HepG2 (cell line): ENCODE measurements around the gene RAI14. TPM values are rescaled to one million over a fixed set of nuclear protein-coding genes. Genes with fewer than 3 reads are reported as not detected.

Experiments used
- ATF7-NPFF ChIP-seq: sonication (generic); formaldehyde crosslinking; IDR thresholded peaks from 2 replicates; pipeline ENCODE4 v1.8.1; 2023; ENCODE audit warnings: mild to moderate bottlenecking, low read depth, missing genetic modification reagents, moderate library complexity
- CBFB ChIP-seq: sonication (generic); formaldehyde crosslinking; IDR thresholded peaks from 2 replicates; pipeline ENCODE4 v1.4.0; 2020; ENCODE audit warnings: missing genetic modification reagents
- GABPA ChIP-seq, 2 experiments: IDR thresholded peaks; 2 replicates each; pipeline ENCODE4 v1.6.1; 2011 to 2016; ENCODE audit warnings: low read depth in 2 of 2, low read length in 1 of 2, missing biosample characterization in 1 of 2, missing genetic modification characterization in 1 of 2
- KLF6 ChIP-seq: IDR thresholded peaks from 2 replicates; pipeline ENCODE4 v1.8.0; 2016; ENCODE audit warnings: missing biosample characterization, missing genetic modification reagents
- NFKB2 ChIP-seq: sonication (generic); formaldehyde crosslinking; IDR thresholded peaks from 2 replicates; pipeline ENCODE4 v1.4.0; 2020; ENCODE audit warnings: missing genetic modification reagents, borderline replicate concordance
- POLR2G ChIP-seq: fragments of 200-400 bp; formaldehyde crosslinking; IDR thresholded peaks from 2 replicates; pipeline ENCODE4 v1.6.1; 2018; ENCODE audit warnings: mild to moderate bottlenecking, low read depth, low read length, moderate library complexity
- RFXAP ChIP-seq: sonication (generic); formaldehyde crosslinking; IDR thresholded peaks from 2 replicates; pipeline ENCODE4 v1.4.0; 2020; ENCODE audit warnings: missing genetic modification reagents, borderline replicate concordance
- SKI ChIP-seq: fragments of 450-650 bp; IDR thresholded peaks from one replicate; pipeline ENCODE4 v1.6.1; 2018; ENCODE audit warnings: mild to moderate bottlenecking; ENCODE audit not compliant: partially characterized antibody
- SP4 ChIP-seq: sonication (generic); formaldehyde crosslinking; IDR thresholded peaks from 2 replicates; pipeline ENCODE4 v1.8.1; 2023; ENCODE audit warnings: mild to moderate bottlenecking, missing genetic modification reagents
- SPEN ChIP-seq: sonication (generic); formaldehyde crosslinking; IDR thresholded peaks from 2 replicates; pipeline ENCODE4 v1.5.1; 2020; ENCODE audit warnings: low read depth, mild to moderate bottlenecking, missing genetic modification reagents
- ZNF143 ChIP-seq: sonication (generic); formaldehyde crosslinking; IDR thresholded peaks from 2 replicates; pipeline ENCODE4 v1.4.0; 2020; ENCODE audit warnings: missing genetic modification reagents
- ZNF709 ChIP-seq: sonication (generic); formaldehyde crosslinking; IDR thresholded peaks from 2 replicates; pipeline ENCODE4 v1.5.0; 2020; ENCODE audit warnings: mild to moderate bottlenecking, missing genetic modification reagents
- polyA plus RNA-seq, 8 experiments: library from polyadenylated mRNA; depleted of rRNA in 3 of 8; stranded (reverse) in 7 of 8; unstranded in 1 of 8; fragments of >200 nt; fragmentation: Illumina TruSeq in 4 of 8; extraction: Trizol in 4 of 8; gene quantifications; 2 replicates each; pipeline versions ENCODE4 v1.2.1 to v1.2.3, GENCODE V29; 2011 to 2016; ENCODE audit warnings: low read depth in 4 of 8, missing spikeins in 1 of 8, mixed read lengths in 1 of 8; ENCODE audit not compliant: insufficient read depth in 1 of 8
- total RNA-seq, 5 experiments: library from RNA; depleted of rRNA; stranded (reverse); fragments of >200 nt; fragmentation: Illumina TruSeq; extraction: Trizol; gene quantifications; 2 replicates each; pipeline ENCODE4 v1.2.3, GENCODE V29; 2016; ENCODE audit warnings: low read depth in 1 of 5
- TF ChIP-seq, protein P1 (sequence below): sonication (generic); formaldehyde crosslinking; IDR thresholded peaks from 2 replicates; pipeline ENCODE4 v1.8.0; 2022; ENCODE audit warnings: low read depth, missing genetic modification reagents
- TF ChIP-seq, protein P2 (sequence below): sonication (generic); formaldehyde crosslinking; IDR thresholded peaks from 2 replicates; pipeline ENCODE4 v1.4.0; 2020; ENCODE audit warnings: missing genetic modification reagents
- TF ChIP-seq, protein P3 (sequence below): sonication (generic); formaldehyde crosslinking; IDR thresholded peaks from 2 replicates; pipeline ENCODE4 v1.5.0; 2020; ENCODE audit warnings: missing genetic modification reagents
- TF ChIP-seq, protein P4 (sequence below): sonication (generic); formaldehyde crosslinking; IDR thresholded peaks from 2 replicates; pipeline ENCODE4 v1.8.0; 2022; ENCODE audit warnings: mild to moderate bottlenecking, missing genetic modification reagents; ENCODE audit not compliant: insufficient replicate concordance

Gene RAI14
- total and polyA plus RNA-seq, 2 of the 13 experiments (the other 11 are each of a cell fraction or from before 2014, with no cell fraction given) = 12.6 to 18.2 TPM

DNA sequence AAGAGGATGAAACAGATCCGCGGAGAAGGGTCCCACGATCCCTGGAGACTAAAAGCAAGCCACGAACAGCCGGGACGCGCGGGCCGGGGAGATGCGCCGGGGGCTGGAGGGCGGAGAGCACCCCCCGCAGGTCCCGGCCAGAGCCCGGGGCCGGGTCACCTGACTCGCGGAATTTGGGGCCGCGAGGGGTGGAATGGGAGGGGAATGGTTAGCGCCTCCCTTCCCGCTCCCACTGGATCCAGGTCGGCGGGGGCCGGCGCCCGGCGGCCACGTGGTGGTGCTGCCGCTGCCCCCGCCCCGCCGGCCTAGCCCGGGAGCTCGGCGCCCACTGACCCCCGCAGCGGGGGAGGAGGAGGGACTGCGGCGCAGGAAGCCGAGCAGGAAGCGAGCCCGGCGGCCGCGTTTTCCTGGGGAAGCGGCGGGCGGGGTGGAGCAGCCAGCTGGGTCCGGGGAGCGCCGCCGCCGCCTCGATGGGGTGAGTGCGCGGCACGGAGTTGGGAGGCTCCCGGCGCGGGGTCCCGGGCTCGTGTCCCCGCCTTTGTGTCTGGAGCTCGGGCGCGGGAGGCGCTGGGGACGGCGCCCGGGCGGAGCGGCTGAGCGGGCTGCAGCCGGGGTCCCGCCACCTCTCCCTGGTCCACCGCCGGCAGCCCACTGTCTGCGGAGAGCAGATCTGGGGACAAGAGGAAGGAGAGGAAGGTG lies at the start of gene RAI14 (continued):
- peak; percentile 52; the same call in 1 of the 2 replicates for TF ChIP-seq SPEN (CRISPR knock-in tag)
- peak; percentile 7; the same call in 1 of the 2 replicates for TF ChIP-seq ZNF709
- TF ChIP-seq POLR2G = peak; percentile 56; the same call in 1 of the 2 replicates
- TF ChIP-seq, protein P1, sequence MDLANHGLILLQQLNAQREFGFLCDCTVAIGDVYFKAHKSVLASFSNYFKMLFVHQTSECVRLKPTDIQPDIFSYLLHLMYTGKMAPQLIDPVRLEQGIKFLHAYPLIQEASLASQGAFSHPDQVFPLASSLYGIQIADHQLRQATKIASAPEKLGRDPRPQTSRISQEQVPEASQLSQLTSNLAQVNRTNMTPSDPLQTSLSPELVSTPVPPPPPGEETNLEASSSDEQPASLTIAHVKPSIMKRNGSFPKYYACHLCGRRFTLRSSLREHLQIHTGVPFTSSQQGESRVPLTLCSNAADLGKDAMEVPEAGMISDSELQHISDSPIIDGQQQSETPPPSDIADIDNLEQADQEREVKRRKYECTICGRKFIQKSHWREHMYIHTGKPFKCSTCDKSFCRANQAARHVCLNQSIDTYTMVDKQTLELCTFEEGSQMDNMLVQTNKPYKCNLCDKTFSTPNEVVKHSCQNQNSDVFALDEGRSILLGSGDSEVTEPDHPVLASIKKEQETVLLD (CRISPR knock-in tag) = 0 out of 2 replicates have a peak, but pooled peaks have one; percentile 39
- peak; percentile 29; the same call in 1 of the 2 replicates for TF ChIP-seq KLF6 (CRISPR knock-in tag)
- peak; percentile 52; the same call in 1 of the 2 replicates for TF ChIP-seq SP4 (CRISPR knock-in tag)
- TF ChIP-seq NFKB2 (CRISPR knock-in tag) = peak; percentile 57; the same call in 1 of the 2 replicates
- peak; percentile 65 for TF ChIP-seq GABPA (IDR thresholded peaks at IDR 0.05; ENCODE audit: low read depth, low read length)
- 0 out of 2 replicates have a peak, but pooled peaks have one; percentile 19 for TF ChIP-seq GABPA (CRISPR knock-in tag; IDR thresholded peaks at IDR 0.05; ENCODE audit: low read depth)
- 0 out of 2 replicates have a peak, but pooled peaks have one; percentile 39 for TF ChIP-seq ATF7-NPFF (CRISPR knock-in tag)
- 0 out of 2 replicates have a peak, but pooled peaks have one; percentile 71 for TF ChIP-seq RFXAP (CRISPR knock-in tag)
- TF ChIP-seq, protein P2, sequence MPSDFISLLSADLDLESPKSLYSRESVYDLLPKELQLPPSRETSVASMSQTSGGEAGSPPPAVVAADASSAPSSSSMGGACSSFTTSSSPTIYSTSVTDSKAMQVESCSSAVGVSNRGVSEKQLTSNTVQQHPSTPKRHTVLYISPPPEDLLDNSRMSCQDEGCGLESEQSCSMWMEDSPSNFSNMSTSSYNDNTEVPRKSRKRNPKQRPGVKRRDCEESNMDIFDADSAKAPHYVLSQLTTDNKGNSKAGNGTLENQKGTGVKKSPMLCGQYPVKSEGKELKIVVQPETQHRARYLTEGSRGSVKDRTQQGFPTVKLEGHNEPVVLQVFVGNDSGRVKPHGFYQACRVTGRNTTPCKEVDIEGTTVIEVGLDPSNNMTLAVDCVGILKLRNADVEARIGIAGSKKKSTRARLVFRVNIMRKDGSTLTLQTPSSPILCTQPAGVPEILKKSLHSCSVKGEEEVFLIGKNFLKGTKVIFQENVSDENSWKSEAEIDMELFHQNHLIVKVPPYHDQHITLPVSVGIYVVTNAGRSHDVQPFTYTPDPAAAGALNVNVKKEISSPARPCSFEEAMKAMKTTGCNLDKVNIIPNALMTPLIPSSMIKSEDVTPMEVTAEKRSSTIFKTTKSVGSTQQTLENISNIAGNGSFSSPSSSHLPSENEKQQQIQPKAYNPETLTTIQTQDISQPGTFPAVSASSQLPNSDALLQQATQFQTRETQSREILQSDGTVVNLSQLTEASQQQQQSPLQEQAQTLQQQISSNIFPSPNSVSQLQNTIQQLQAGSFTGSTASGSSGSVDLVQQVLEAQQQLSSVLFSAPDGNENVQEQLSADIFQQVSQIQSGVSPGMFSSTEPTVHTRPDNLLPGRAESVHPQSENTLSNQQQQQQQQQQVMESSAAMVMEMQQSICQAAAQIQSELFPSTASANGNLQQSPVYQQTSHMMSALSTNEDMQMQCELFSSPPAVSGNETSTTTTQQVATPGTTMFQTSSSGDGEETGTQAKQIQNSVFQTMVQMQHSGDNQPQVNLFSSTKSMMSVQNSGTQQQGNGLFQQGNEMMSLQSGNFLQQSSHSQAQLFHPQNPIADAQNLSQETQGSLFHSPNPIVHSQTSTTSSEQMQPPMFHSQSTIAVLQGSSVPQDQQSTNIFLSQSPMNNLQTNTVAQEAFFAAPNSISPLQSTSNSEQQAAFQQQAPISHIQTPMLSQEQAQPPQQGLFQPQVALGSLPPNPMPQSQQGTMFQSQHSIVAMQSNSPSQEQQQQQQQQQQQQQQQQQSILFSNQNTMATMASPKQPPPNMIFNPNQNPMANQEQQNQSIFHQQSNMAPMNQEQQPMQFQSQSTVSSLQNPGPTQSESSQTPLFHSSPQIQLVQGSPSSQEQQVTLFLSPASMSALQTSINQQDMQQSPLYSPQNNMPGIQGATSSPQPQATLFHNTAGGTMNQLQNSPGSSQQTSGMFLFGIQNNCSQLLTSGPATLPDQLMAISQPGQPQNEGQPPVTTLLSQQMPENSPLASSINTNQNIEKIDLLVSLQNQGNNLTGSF (CRISPR knock-in tag) = no peak
- TF ChIP-seq, protein P3, sequence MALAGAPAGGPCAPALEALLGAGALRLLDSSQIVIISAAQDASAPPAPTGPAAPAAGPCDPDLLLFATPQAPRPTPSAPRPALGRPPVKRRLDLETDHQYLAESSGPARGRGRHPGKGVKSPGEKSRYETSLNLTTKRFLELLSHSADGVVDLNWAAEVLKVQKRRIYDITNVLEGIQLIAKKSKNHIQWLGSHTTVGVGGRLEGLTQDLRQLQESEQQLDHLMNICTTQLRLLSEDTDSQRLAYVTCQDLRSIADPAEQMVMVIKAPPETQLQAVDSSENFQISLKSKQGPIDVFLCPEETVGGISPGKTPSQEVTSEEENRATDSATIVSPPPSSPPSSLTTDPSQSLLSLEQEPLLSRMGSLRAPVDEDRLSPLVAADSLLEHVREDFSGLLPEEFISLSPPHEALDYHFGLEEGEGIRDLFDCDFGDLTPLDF = peak; percentile 22; the same call in 1 of the 2 replicates
- 0 out of 2 replicates have a peak, but pooled peaks have one; percentile 16 for TF ChIP-seq ZNF143 (CRISPR knock-in tag)
- peak; percentile 40 for TF ChIP-seq SKI
- TF ChIP-seq CBFB = 0 out of 2 replicates have a peak, but pooled peaks have one; percentile 23
- TF ChIP-seq, protein P4, sequence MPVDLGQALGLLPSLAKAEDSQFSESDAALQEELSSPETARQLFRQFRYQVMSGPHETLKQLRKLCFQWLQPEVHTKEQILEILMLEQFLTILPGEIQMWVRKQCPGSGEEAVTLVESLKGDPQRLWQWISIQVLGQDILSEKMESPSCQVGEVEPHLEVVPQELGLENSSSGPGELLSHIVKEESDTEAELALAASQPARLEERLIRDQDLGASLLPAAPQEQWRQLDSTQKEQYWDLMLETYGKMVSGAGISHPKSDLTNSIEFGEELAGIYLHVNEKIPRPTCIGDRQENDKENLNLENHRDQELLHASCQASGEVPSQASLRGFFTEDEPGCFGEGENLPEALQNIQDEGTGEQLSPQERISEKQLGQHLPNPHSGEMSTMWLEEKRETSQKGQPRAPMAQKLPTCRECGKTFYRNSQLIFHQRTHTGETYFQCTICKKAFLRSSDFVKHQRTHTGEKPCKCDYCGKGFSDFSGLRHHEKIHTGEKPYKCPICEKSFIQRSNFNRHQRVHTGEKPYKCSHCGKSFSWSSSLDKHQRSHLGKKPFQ (CRISPR knock-in tag) = peak; percentile 35
